K562 (cell line): ENCODE data around the gene IQCN. TPM values are rescaled to one million over a fixed set of nuclear protein-coding genes. Genes with fewer than 3 reads are reported as not detected.

Experiments used
- ARID2 ChIP-seq: fragments of 450-650 bp; IDR thresholded peaks from 2 replicates; pipeline ENCODE4 v1.6.1; 2017; ENCODE audit warnings: antibody characterized with exemption, mild to moderate bottlenecking
- ARID3B ChIP-seq: fragments of 250-450 bp; sonication (Bioruptor Pico); IDR thresholded peaks from 2 replicates; pipeline ENCODE4 v1.4.0; 2020; ENCODE audit warnings: borderline replicate concordance
- CTBP1 ChIP-seq: fragments of 450-650 bp; IDR thresholded peaks from 2 replicates; pipeline ENCODE4 v1.6.1; 2016; ENCODE audit warnings: borderline replicate concordance
- DLX4 ChIP-seq: fragments of 250-450 bp; sonication (Bioruptor Pico); IDR thresholded peaks from 2 replicates; pipeline ENCODE4 v1.6.1; 2021; ENCODE audit warnings: mild to moderate bottlenecking
- ELK3 ChIP-seq: fragments of 450-650 bp; formaldehyde crosslinking; IDR thresholded peaks from 2 replicates; pipeline ENCODE4 v1.4.0; 2020; ENCODE audit warnings: mild to moderate bottlenecking
- IRF1 ChIP-seq: sonication (generic); formaldehyde crosslinking; IDR thresholded peaks from 2 replicates; pipeline ENCODE4 v1.8.0; 2022; ENCODE audit warnings: missing genetic modification reagents, mild to moderate bottlenecking, borderline replicate concordance
- KDM4B ChIP-seq, 2 experiments: fragments of 450-650 bp in 1 of 2; sonication (generic) in 1 of 2; IDR thresholded peaks; 2 replicates each; pipeline ENCODE4 v1.6.1; 2016 to 2017; ENCODE audit warnings: borderline replicate concordance in 2 of 2, antibody characterized with exemption in 1 of 2, low read depth in 1 of 2, mild to moderate bottlenecking in 1 of 2
- MBD2 ChIP-seq: sonication (generic); IDR thresholded peaks from 2 replicates; pipeline ENCODE4 v1.6.1; 2016; ENCODE audit warnings: low read depth, borderline replicate concordance
- MCM3 ChIP-seq: fragments of 450-650 bp; IDR thresholded peaks from 2 replicates; pipeline ENCODE4 v1.6.1; 2016
- NONO ChIP-seq, 2 experiments: fragments of 200-400 bp in 1 of 2; fragments of 450-650 bp in 1 of 2; formaldehyde crosslinking in 1 of 2; IDR thresholded peaks; 2 replicates each; pipeline ENCODE4 v1.6.1; 2017; ENCODE audit warnings: low read depth in 2 of 2, mild to moderate bottlenecking in 2 of 2, moderate library complexity in 2 of 2, low read length in 1 of 2
- PREB ChIP-seq: sonication (generic); formaldehyde crosslinking; IDR thresholded peaks from 2 replicates; pipeline ENCODE4 v1.8.1; 2023; ENCODE audit warnings: mild to moderate bottlenecking, missing genetic modification reagents
- RBM25 ChIP-seq: fragments of 200-400 bp; formaldehyde crosslinking; IDR thresholded peaks from 2 replicates; pipeline ENCODE4 v1.6.1; 2018; ENCODE audit warnings: low read length, low read depth, moderate library complexity; ENCODE audit not compliant: severe bottlenecking
- TBP ChIP-seq: optimal IDR thresholded peaks from 2 replicates; pipeline ENCODE3; 2011; ENCODE audit warnings: low read depth, low read length, improper control_type of control experiment
- TEAD2 ChIP-seq: fragments of 450-650 bp; IDR thresholded peaks from 2 replicates; pipeline ENCODE4 v1.6.1; 2016; ENCODE audit warnings: missing genetic modification characterization, control low read depth, missing compliant biosample characterization
- UBTF ChIP-seq, 2 experiments: IDR thresholded peaks; 2 replicates each; pipeline ENCODE4 v1.6.1; 2012; ENCODE audit warnings: improper control_type of control experiment in 2 of 2, low read depth in 2 of 2, low read length in 2 of 2, borderline replicate concordance in 1 of 2
- VEZF1 ChIP-seq: fragments of 200-800 bp; sonication (Bioruptor generic); IDR thresholded peaks from 2 replicates; pipeline ENCODE4 v1.6.1; 2017; ENCODE audit warnings: missing genetic modification characterization, missing compliant biosample characterization
- ZNF507 ChIP-seq: conservative IDR thresholded peaks from 2 replicates; pipeline ENCODE4 v1.6.1; 2017; ENCODE audit warnings: missing genetic modification characterization, missing compliant biosample characterization
- ZNF79 ChIP-seq: fragments of 250-450 bp; sonication (Bioruptor Pico); IDR thresholded peaks from 2 replicates; pipeline ENCODE4 v1.4.0; 2020; ENCODE audit warnings: low read depth, mild to moderate bottlenecking, moderate library complexity
- ZNF830 ChIP-seq: fragments of 250-450 bp; sonication (Bioruptor Pico); IDR thresholded peaks from 2 replicates; pipeline ENCODE4 v1.5.0; 2021; ENCODE audit warnings: mild to moderate bottlenecking
- polyA plus RNA-seq, 8 experiments: library from polyadenylated mRNA; depleted of rRNA in 4 of 8; stranded (reverse) in 5 of 8; unstranded in 3 of 8; fragments of >200 nt; fragmentation: Nextera tagmentation in 2 of 8; fragmentation: Illumina TruSeq in 1 of 8; extraction: Ambion mirVana in 2 of 8; extraction: Trizol in 1 of 8; gene quantifications; 2 replicates each; pipeline versions ENCODE4 v1.2.1 to v1.2.3, GENCODE V29; 2011 to 2014; ENCODE audit warnings: inconsistent platforms in 1 of 8, missing spikeins in 1 of 8
- total RNA-seq, 7 experiments: library from RNA; depleted of rRNA in 6 of 7; stranded (reverse); fragments of >200 nt in 6 of 7; fragmentation: Illumina TruSeq in 2 of 7; extraction: Trizol in 2 of 7; gene quantifications; 2 replicates each; pipeline versions ENCODE4 v1.2.1 to v1.2.3, GENCODE V29; 2011 to 2021; ENCODE audit warnings: low replicate concordance in 1 of 7

Gene IQCN
- total and polyA plus RNA-seq, 9 of the 15 experiments (the other 6 are each of a cell fraction or from before 2014, with no cell fraction given), result 0.01 to 0.07 (median 0.04) TPM; not detected in 3

- TF ChIP-seq TEAD2 (tag) (no peak), VEZF1 (CRISPR knock-in tag) (peak; percentile 53), PREB (CRISPR knock-in tag) (no peak), NONO (IDR thresholded peaks at IDR 0.05; ENCODE audit: low read depth in 2 of 2, low read length in 1 of 2) (peak in 1 of 2 experiments; percentile 71; a peak in 1 of 4 replicates), ELK3 (CRISPR knock-in tag) (no peak), ZNF830 (no peak), IRF1 (CRISPR knock-in tag) (no peak), ARID3B (no peak), DLX4 (no peak), CTBP1 (peak; percentile 52; the same call in 1 of the 2 replicates), ZNF507 (tag) (no peak), RBM25 (no peak), ARID2 (no peak), MBD2 (no peak), MCM3 (no peak), TBP (no peak), KDM4B (IDR thresholded peaks at IDR 0.05; ENCODE audit: borderline replicate concordance in 2 of 2, low read depth in 1 of 2) (no peak), UBTF (IDR thresholded peaks at IDR 0.05; ENCODE audit: borderline replicate concordance in 1 of 2, low read depth in 2 of 2, low read length in 2 of 2) (peak in 1 of 2 experiments; percentile 92; a peak in 3 of 4 replicates), ZNF79 (no peak)
These were observed 617 bp upstream of the IQCN start (continued) for GRCh38 chr19:18274781-18275356.
